Cardiac fibroblast (primary cell): Measurements from ENCODE around the gene CABP5.

Experiments used
- DNase-seq, 2 donors: peaks; one replicate each; pipeline versions ENCODE4 v3.0.0 to v3.0.0-alpha.2; 2010; ENCODE audit warnings: low read depth in 2 of 2
- H3K4me3 ChIP-seq, 2 donors: replicated peaks in 1 of 2; 1 replicate in 1 of 2; 2 replicates in 1 of 2; pipeline ENCODE4 v1.5.1; 2011; ENCODE audit warnings: low read depth in 2 of 2, low read length in 2 of 2, mild to moderate bottlenecking in 2 of 2, moderate library complexity in 1 of 2
- CTCF ChIP-seq: IDR thresholded peaks from one replicate; pipeline ENCODE4 v1.5.1; 2011; ENCODE audit warnings: low read depth, mild to moderate bottlenecking, low read length, inconsistent platforms

Gene CABP5

DNA sequence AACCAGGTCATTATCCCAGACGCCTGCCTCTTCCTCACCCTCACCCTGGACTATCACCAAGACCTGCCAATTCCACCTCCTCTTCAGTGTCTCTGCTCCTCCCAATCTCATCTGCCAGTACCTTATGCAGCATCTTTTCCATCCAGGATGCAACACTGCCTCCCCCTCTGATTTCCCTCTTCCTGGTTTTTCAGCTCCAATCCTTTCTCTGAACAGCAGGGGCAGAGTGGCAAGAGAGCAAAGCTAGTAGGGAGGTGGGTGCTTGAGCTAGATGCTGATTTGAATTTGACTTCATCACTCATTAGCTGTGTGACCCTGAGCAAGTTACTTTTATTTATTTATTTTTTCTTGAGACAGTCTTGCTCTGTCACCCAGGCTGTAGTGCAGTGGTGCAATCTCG lies 25.6 kb upstream of the CABP5 start:
- no peak overlapping the region for H3K4me3 ChIP-seq
- DNase-seq: no peak
- TF ChIP-seq CTCF: no peak

GRCh38 chr19:48064509-48064908 lies 20.6 kb upstream of the CABP5 start:
- H3K4me3 ChIP-seq: no peak overlapping the region
- peak in 1 of 2 donors; percentile 7 for DNase-seq
- TF ChIP-seq CTCF: no peak

DNA sequence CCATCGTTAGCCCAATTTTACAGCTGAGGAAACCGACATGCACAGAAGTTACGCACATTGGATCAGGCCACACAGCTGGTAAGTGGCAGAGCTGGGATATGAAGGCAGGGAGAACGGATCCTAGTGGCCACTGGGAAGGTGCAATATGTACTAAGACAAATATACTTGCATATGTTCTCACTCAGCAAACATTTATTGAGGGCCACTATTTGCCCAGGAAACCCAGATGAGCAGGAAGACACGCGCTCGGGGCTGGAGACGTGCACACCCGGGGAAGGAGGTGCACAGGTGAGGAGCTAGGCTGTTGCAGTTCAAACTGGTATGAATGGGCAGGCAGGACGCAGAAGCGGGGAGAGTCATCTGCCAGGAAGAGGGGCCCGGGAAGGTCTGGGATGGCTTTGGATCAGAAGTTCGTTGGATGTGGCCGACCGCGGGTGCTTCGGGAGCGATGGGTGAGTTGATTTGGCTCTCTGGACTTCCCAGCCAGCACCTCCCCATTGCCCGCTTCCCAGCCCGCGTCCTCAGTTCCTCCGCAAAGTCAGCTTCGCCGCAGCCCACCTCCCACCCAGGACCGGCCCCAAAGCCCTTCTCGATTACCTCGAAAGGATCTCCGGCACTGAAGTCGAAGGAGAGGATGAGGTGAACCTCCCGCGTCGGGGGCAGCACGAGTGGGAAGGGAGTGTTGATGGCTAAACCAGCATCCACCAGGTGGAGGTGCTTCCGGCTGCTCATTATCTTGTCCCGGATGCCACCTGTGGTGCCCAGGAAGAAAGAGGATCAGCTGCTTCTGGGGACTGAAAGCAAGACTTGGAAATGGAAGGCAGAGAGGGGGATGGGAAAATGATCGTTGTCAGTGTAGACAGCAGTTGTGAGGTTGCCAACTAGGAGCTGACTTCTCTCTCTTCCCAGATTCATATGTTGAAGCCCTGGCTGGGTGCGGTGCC lies 17.8 kb upstream of the CABP5 start:
- H3K4me3 ChIP-seq: no peak overlapping the region
- no peak for TF ChIP-seq CTCF
- no peak for DNase-seq

DNA sequence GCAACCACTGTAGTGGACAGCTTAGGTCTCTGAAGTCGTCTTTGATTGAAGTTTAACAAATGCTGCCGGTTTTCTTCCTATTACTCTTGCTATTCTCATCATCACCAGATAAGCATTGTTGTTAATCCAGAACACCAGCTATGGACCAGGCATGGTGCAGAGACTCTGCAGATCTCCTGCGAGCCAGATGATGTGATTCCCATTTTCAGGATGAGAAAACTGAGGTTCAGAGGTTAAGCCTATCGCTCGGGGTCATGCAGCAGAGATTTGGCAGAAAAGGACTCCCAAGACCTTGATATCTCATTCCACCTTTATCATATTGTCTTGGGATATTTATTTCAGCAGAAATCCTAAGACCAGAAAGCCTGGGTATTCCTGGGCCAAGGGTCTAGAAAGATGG lies 16.5 kb upstream of the CABP5 start:
- TF ChIP-seq CTCF: no peak
- H3K4me3 ChIP-seq: no peak overlapping the region

DNA sequence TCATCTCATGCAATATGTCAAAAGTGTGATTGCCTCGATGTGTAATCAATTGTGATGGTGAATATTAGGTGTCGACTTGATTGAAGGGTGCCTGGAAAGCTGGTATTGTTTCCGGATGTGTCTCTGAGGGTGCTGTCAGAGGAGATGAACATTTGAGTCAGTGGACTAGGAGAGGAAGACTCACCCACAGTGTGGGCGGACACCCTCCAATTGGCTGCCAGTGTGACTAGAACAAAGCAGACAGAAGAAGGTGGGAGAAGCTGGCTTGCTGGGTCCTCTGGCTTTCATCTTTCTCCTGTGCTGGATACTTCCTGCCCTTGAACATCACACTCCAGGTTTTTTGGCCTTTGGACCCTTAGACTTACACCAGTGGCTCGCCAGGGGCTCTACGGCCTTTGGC lies 15.5 kb upstream of the CABP5 start:
- H3K4me3 ChIP-seq: no peak overlapping the region
- DNase-seq: no peak
- no peak for TF ChIP-seq CTCF

More for the DNA sequence above, 16.5 kb upstream of the CABP5 start:
- DNase-seq: no peak

DNA sequence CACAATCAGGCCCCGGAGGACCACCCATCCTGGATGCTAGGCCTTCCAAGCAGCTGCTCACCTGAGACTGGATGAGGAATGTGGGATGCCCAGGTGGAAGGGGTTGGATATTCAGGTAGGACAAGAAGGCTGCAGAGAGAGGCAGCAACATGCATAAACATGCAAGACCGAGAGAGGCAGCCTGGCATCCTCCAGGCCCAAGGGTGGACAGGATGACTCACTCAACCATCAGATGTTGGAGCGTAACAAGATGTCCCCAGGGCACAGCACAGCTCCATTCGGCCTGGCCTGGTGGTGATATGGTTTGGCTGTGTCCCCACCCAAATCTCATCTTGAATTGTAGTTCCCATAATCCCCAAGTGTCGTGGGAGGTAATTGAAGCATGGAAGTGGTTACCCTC lies 10.0 kb upstream of the CABP5 start:
- no peak for DNase-seq
- H3K4me3 ChIP-seq: no peak overlapping the region
- TF ChIP-seq CTCF: no peak
